ENCODE measurements around the gene GLT8D1.
A peak's percentile ranks its signal among the peaks of the same experiment; 100 is the strongest.
"Not testable (repeated sequence)": the region's sequence is repeated elsewhere in the genome, so short reads cannot be mapped to it uniquely, and the experiment has no call there.

GLT8D1 gene, protein sequence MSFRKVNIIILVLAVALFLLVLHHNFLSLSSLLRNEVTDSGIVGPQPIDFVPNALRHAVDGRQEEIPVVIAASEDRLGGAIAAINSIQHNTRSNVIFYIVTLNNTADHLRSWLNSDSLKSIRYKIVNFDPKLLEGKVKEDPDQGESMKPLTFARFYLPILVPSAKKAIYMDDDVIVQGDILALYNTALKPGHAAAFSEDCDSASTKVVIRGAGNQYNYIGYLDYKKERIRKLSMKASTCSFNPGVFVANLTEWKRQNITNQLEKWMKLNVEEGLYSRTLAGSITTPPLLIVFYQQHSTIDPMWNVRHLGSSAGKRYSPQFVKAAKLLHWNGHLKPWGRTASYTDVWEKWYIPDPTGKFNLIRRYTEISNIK

DNA sequence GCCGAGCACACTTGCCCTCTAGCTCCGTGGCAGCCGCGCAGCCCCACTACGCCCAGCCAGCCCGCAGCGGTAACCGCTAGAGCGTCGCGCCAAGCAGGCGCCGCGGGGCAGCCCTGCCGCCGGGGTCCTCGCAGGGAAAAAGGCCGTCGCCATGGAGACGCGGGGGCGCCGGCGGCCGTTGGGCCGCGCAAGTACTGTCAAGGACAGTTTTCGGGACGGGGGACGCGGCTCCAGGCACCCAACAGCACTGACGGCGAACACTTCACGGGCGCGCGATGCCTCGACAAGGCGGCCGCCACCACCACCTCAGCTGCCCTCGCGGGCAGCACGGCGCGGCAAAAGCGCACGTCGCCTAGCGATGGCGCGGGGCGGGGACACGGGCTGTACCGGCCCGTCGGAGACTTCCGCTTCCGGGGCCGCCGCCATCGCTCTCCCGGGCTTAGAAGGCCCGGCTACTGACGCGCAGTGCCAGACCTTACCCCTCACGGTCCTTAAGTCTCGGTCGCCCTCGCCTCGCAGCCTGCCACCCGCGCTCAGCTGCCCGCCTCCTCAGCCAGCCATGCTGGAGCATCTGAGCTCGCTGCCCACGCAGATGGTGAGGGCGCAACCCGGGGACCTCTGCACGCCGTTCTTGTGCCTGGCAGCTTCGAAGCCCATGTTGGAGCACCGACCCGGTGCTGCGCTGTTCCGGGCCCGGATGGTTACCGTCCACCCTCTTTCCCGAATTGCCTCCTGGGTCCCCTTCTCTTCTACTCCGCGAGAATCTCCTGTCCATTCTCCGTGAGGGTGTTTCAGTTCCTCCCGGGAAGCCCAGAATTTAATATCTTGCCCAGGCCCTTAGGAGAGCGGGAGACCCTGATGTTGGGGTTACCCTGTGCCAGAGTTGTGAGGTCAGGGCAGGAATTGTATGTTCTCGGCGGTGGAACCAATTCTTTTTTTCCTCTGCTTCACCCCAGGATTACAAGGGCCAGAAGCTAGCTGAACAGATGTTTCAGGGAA lies at the start of gene GLT8D1, which contains the start of gene SPCS1:
Gene GLT8D1 (minus strand): TSS at position 104 of the 999 bp plus-strand sequence. CDS start 5,331 bp downstream, outside the sequence.
Gene SPCS1 (plus strand): TSS at position 419 of the 999 bp plus-strand sequence. CDS start 141 bp downstream, at position 560.
- peak; percentile 93 for DNase-seq

DNA sequence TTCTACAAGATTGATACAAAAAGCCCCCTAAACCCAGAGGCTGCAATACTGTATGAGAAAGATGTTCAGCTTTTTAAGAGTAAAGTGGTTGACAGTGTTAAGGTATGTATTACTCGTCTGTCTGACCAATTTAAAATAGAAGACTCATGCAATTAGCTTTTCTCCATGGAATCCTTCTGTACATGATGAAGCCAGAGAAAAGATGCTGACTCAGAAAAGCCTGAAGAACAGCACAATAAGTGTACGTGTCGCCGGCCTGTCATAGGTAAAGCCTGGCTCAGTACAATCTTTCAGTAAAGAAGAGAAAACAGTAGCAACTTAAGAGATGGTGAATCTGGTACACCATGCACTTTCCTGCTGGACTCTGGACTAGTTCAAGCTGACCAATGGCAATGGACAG lies 48.8 kb upstream of the GLT8D1 start:
- no peak for DNase-seq

DNA sequence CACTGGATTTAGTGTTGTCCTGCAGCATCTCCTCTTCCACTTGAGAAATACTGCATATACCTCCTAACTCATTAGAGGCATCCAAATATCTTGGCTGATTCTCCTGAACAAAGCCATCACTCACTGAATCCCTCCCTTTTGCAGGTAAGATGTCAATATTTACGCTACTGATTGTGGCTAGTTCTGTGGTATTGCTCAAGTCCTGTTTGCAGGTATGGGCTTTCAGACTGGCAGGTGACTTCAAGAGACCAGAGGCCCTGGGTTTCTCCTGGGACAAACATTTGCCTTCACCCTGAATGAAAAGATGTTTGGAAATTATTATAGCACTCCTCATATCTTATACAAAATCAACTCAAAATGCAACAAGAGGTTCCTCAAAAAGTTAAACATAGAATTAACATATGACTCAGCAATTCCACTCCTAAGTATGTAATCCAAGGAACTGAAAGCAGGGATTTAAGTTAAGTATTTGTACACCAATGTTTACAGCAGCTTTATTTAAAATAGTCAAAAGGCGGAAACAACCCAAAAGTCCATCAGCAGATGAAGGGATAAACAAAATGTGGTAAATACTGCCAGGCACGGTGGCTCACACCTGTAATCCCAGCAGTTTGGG lies 46.6 kb upstream of the GLT8D1 start:
- no peak for DNase-seq

DNA sequence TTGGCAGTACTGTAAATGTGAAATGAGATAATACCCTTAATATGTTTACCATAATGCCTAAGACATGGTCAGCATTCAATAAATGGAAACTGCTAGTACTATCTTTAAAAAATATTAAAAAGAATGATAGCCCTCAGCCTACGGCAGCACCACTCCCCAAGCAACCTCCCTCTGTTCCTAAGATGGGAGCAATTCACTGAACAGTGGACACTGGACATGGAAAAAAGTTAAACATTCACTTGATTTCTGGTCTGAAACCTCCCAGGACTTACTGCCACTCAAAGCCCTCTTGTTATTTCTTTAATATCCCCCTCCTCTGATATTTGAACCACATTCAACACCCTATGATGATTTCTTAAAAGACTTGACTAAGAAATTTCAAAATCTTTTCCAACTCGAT lies 38.1 kb upstream of the GLT8D1 start:
- no peak for DNase-seq

DNA sequence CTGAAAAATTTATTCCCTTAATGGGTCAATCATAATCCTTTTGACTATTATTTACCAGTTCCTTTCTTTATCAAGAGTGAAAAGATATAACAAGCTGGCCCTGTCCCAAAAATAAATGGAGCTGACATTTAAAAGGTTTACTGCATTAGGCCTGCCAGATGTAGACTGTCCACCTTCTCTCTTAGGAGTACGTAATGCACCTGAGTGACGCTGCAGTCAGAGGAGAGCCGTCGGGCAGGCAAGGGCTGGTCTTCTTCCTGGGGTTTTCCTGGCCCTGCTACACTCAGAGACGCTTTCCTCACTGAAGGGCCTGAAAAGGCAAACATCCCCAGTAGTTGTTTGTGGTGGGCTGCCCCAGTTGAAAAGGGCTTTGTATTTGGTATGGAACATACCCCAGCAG lies 37.6 kb upstream of the GLT8D1 start:
- no peak for DNase-seq

DNA sequence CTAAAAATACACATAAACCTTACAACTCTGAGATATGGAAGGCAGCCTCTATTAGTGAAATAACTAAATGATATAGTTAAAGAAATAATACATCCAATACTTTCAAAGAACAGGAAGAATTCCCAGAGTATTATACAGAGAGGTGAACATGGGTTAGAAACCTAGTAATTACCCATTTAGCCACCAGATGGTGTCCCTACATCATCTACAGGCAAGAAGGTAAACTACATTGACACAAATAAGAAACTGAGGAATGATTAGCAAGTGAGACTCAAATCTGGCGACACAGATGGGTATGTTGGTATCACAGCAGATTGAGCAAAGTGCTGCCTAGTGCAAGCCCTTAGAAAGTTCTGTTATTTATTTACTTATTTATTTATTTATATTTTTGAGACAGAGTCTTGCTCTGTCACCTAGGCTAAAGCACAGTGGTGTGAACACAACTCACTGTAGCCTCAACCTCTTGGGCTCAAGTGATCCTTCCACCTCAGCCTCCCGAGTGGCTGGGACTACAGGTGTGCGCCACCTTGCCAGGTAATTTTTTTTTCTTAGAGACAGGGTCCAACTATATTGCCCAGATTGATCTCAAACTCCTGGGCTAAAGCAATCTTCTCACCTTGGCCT lies 36.9 kb upstream of the GLT8D1 start:
- no peak for DNase-seq

DNA sequence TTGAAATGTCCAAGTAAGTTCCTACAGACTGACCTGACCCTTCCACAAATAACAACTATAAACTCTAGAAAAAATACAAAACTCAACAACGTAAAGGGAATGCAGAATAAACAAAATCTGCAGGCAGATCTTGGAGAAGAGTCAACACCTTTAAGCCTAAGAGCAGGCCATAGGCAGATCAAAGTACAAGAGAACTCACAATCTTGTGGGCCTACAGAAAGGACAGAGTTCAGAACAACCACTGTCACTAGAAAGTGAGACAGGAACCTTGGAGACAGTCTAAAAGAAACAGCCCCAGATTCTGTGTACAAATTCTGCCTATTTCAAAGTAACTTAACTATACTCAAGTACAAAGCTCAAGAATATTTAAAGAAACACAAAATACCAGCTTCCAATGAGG lies 34.1 kb upstream of the GLT8D1 start:
- no peak for DNase-seq

DNA sequence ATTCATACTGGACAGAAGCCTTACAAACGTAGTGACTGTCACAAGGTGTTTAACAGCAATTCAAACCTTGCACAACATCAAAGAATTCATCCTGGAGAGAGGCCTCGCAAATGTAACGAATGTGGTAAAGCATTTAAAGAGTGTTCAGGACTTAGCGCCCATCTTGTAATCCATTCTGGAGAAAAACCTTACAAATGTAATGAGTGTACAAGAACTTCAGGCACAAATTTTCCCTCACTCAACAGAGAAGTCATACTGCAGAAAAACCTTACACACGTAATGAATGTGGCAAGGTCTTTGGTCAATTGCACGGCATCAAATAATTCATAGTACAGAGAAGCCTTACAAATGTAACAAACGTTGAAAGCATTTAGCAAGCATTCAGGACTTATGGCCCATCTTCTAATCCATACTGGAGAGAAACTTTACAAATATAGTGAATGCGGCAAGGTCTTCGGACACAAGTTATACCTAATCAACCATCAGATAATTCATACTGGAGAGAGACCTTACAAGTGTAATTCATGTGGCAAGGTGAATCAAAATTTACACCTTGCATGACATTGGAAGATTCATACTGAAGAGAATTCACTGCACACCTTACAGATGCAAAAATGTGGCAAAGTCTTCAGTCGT lies 27.8 kb upstream of the GLT8D1 start:
- no peak for DNase-seq

DNA sequence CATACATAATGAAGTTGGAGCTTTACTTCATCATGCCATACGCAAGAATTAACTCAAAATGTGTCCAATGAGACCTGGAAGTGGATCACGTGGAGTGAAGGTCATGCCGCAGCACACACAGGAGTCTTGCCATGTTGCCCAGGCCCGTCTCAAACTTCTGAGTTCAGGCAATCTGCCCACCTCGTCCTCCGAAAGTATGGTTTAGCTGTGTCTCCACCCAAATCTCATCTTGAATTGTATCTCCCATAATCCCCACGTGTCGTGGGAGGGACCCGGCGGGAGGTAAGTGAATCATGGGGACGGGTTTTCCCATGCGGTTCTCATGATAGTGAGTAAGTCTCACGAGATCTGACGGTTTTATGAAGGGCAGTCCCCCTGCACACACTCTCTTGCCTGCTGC lies 26.0 kb upstream of the GLT8D1 start:
- no peak for DNase-seq

DNA sequence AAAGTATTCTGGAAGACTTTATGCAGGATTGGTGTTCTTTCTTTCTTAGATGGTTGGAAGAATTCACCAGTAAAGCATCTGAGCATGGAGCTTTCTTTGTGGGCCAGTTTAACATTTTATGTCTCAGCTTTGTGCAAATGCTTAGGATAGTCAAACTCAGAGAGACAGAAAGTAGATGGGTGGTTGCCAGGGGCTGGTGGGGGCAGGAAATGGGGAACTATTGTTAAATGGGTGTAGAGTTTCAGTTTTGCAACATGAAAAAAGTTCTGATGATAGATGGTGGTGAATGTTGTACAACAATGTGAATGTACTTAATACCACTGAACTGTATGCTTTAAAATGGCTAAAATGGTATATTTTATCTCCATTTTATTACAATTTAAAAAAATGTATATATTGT lies 25.1 kb upstream of the GLT8D1 start:
- DNase-seq = no peak

DNA sequence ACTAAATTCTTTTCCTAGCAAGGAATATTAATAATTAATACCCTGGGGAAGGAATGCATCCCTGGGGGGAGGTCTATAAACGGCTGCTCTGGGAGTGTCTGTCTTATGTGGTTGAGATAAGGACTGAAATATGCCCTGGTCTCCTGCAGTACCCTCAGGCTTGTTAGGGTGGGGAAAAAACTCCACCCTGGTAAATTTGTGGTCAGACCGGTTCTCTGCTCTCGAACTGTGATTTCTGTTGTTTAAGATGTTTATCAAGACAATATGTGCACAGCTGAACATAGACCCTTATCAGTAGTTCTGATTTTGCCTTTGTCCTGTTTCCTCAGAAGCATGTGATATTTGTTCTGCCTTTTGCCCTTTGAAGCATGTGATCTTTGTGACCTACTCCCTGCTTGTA lies 23.2 kb upstream of the GLT8D1 start:
- DNase-seq = not testable (repeated sequence)

DNA sequence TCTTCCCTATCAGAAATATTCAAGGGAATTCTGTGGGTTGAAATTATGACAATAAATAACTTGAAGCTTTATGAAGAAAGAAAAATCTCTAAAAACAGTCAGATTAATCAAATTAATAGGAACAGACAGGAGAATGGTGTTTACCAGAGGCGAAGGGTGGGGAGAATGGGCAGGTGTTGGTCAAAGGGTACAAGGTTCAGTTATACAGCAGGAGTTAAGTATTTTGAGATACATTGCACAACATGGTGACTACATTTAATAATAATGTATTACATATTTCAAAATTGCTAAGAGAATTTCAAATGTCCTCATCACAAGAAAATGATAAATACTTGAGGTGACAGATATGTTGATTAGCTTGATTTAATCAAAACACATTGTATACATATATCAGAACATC lies 18.9 kb upstream of the GLT8D1 start:
- DNase-seq = no peak

DNA sequence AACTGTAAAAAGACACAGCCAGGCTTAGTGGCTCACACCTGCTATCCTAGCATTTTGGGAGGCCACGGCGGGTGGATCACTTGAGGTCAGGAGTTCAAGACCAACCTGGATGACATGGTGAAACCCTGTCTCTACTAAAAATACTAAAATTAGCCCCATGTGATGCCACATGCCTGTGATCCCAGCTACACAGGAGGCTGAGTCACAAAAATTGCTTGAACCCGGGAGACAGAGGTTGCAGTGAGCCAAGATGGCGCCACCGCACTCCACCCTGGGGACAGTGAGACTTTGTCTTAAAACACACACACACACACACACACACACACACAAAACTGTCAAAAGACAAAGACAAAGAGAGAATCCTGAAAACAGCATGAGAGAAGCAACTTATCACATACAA lies 18.3 kb upstream of the GLT8D1 start:
- no peak for DNase-seq

DNA sequence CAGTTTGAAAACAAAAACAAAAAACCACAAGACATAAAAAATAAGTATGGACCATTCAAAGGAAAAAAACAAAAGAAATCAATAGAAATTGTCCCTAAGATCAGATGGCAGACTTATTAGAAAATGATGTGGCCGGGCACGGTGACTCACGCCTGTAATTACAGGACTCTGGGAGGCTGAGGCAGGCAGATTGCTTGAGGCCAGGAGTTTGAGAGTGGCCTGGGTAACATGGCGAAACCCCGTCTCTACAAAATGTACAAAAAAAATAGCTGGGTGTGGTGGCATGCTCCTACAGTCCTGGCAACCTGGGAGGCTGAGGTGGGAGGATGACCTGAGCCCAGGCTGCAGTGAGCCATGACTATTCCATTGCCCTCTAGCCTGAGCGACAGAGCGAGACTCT lies 16.9 kb upstream of the GLT8D1 start:
- no peak for DNase-seq

DNA sequence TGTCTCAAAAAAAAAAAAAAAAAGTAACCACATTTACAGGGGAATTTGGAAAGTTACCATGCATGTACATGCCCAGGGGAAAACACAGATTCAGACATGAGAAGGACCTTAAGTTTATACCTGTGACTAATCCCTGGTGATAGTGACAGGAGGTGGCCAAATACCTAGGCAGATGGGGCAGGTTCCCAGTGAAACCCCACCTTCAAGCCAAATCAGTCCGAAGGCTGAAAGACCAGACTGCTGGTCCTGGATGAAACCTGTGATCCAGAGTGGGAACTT lies 16.1 kb upstream of the GLT8D1 start:
- no peak for DNase-seq

DNA sequence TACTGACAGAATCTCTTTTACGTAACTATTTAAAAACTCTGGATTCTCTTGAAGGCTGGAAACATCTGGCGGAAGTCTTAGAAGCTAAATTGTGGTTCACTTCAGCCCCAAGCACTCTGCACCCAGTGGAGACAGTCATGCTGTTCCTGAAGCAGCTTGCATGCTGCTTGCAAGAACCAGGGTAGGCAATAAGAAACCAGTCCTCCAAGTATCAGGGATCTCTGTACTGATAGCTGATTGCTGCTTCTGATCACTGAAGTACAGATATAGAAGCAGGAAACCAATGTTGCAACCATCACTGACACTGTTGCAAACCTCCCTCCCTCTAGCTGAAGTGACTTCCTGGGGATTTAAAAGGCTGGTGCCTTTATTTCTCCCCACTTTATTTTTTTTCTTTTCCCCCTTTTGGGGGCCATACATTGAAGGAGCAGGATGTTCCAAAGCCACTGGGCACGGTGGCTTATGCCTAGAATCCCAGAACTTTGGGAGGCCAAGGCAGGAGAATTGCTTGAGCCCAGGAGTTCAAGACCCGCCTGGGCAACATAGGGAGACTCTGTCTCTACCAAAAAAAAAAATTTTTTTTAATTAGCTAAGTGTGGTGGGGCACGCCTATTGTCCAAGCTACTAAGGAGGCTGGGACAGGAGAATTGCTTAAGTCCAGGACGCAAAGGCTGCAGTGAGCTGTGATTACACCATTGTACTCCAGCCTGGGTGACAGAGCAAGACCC lies 15.6 kb upstream of the GLT8D1 start:
- DNase-seq = no peak

DNA sequence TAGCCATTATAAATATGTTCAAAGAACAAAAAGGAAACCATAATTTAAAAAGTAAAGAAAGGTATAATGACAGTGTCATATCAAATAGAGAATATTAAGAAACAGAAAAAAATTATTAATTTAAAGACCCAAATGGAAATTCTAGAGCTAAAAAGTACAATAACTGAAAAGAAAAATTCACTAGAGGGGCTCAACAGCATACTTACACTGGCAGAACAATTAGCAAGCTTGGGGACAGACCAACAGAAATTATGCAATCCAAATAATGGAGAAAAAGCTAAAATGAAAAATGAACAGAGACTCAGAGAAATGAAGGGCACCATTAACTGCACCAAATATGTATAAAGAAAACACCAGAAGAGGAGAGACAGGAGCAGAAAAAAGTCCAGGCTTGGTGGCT lies 14.0 kb upstream of the GLT8D1 start:
- no peak for DNase-seq

DNA sequence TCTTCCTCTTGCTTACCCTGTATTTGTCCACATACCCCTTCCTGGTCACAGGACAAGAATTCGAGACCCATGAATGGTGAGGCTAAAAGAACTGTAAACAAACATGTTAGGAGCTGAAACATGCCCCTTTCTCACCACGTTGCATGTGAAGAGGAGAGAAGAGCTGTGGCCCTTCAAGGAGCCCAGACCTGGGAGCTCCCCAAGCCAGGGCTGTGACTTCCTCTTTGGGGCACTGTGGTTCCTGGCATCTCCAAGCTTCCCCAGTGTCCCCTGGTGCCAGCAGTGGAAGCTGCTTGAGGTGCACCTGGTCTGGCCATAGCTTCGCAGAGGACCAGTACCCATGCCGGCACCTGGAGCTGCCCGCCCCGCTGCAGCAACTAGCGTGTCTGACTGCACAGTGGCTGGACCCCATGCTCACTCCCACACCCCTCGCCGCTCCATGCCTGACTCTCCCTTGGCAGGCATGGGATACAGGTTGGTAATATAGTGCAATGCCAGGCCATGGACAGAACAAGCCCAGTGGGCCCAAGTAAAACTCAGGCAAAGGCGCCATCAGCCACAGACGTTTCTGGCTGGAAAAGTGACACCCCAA lies 10.2 kb upstream of the GLT8D1 start:
- no peak for DNase-seq

DNA sequence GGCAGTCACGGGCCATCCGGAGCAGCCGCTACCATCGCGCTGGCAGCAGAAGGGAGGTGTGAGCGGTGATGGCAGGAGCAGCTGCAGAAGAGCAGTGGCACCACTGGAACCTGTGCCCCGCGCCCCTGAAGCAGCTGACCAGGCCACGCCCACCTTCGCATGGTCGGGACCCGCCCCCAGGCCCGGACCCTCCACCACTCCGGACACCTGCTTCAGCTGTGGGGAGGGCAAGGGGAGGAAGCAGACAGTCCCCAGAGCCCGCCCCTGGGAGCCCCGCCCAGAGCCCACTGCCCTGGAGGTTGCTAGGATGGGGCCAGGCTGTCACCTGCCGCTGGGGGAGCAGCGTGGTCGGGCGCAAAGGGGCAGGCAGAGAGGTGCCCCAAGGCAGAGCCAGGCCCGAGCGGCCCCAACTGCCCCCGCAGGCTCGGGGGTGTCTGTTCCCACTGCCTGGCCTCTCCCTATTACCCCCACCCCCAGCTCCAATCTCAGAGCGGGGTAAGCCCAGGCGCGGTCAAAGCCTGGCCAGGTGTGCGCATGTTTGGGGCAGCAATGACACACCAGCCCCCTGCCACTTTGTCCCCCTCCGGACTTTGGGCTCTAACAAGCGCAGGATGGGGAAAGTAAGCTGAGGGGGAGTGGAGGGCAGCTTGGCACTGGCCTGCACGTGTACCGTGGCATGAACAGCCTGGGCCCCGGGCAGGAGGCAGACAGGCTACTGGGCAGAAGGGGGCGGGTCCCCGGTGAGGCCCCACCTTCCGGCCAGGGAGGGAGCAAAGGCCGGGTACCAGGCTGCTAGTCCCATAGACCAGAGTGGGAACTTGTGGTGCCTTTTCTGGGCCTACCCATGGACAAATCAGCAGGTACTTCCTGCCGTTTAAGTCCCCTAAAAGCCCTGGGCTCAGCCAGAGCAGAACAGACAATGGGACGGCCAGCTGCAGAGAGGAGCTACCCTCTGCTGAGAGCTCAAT lies 9.0 kb upstream of the GLT8D1 start:
- no peak for DNase-seq

Measured in activated CD8-positive, alpha-beta memory T cell treated with anti-CD3 and anti-CD28 coated beads, Interleukin-2, amount 50 U/mL, for 48 hours (primary cell).